IMR-90 (cell line): ENCODE measurements around the gene FGF19. TPM values are rescaled to one million over a fixed set of nuclear protein-coding genes. Genes with fewer than 3 reads are reported as not detected.

ENCODE experiments used
- ATAC-seq: fragments of 200-7000 bp; cut with Tn5 transposase; 2 replicates; pipeline ENCODE4 v1.9.1; 2020; ENCODE audit warnings: low read depth, mild to moderate bottlenecking, moderate library complexity
- BruUV-seq: library from RNA; stranded (reverse); fragments of 400-500 nt; replicated peaks from 2 replicates; lab custom pipeline; 2021; lab: Mats Ljungman, UMichigan
- CTCF ChIA-PET: fragments of 300-600 bp; formaldehyde crosslinking; extraction: SDS; loops from one replicate; lab custom pipeline; 2021; ENCODE audit warnings: antibody characterized with exemption; lab: Yijun Ruan, JAX
- POLR2A ChIA-PET: fragments of 300-600 bp; sonication (Branson Sonifier 250); formaldehyde crosslinking; loops from one replicate; lab custom pipeline; 2022; ENCODE audit warnings: antibody characterized with exemption; ENCODE audit not compliant: unreplicated experiment; lab: Charles Lee
- DNase-seq: peaks from one replicate; pipeline ENCODE4 v3.0.0; 2013
- H2AFZ ChIP-seq: replicated peaks from 2 replicates; pipeline ENCODE3; 2013; ENCODE audit warnings: low read length, mild to moderate bottlenecking; ENCODE audit not compliant: poor library complexity
- H2AK5ac ChIP-seq: 2 replicates; pipeline ENCODE4 v1.6.1; 2013; ENCODE audit warnings: low read depth, low read length, inconsistent platforms
- H2AK9ac ChIP-seq: replicated peaks from 2 replicates; pipeline ENCODE3; 2013; ENCODE audit warnings: mild to moderate bottlenecking, low read depth, low read length, moderate library complexity; ENCODE audit not compliant: poor library complexity
- H2BK120ac ChIP-seq: 2 replicates; pipeline ENCODE4 v1.6.1; 2013; ENCODE audit warnings: low read depth, low read length, inconsistent platforms
- H2BK15ac ChIP-seq: 3 replicates; pipeline ENCODE4 v1.6.1; 2013; ENCODE audit warnings: low read depth, low read length, inconsistent platforms
- H2BK20ac ChIP-seq: 2 replicates; pipeline ENCODE4 v1.6.1; 2013; ENCODE audit warnings: low read depth, mild to moderate bottlenecking, inconsistent platforms, low read length, moderate library complexity
- H2BK5ac ChIP-seq: 2 replicates; pipeline ENCODE4 v1.6.1; 2013; ENCODE audit warnings: mild to moderate bottlenecking, low read depth, low read length, inconsistent platforms; ENCODE audit not compliant: poor library complexity, severe bottlenecking
- H3K14ac ChIP-seq: replicated peaks from 2 replicates; pipeline ENCODE4 v1.6.1; 2013; ENCODE audit warnings: low read depth, low read length, inconsistent platforms
- H3K18ac ChIP-seq: 2 replicates; pipeline ENCODE4 v1.6.1; 2013; ENCODE audit warnings: low read depth, low read length, control low read depth
- H3K23ac ChIP-seq: 2 replicates; pipeline ENCODE4 v1.6.1; 2013; ENCODE audit warnings: low read depth, low read length, inconsistent platforms
- H3K27ac ChIP-seq: 2 replicates; pipeline ENCODE4 v1.5.1; 2013; ENCODE audit warnings: mild to moderate bottlenecking, control low read depth, low read length; ENCODE audit not compliant: insufficient read depth
- H3K27me3 ChIP-seq: 2 replicates; pipeline ENCODE4 v1.6.1; 2013; ENCODE audit warnings: low read length; ENCODE audit not compliant: control insufficient read depth, insufficient read depth
- H3K36me3 ChIP-seq: 2 replicates; pipeline ENCODE4 v1.6.1; 2013; ENCODE audit warnings: low read length, mixed read lengths; ENCODE audit not compliant: control insufficient read depth, insufficient read depth
- H3K4ac ChIP-seq: 2 replicates; pipeline ENCODE4 v1.6.1; 2013; ENCODE audit warnings: low read depth, low read length, inconsistent platforms
- H3K4me1 ChIP-seq: 2 replicates; pipeline ENCODE4 v1.6.1; 2013; ENCODE audit warnings: low read length, mixed read lengths; ENCODE audit not compliant: control insufficient read depth, insufficient read depth
- H3K4me2 ChIP-seq: 2 replicates; pipeline ENCODE4 v1.6.1; 2013; ENCODE audit warnings: low read depth, mild to moderate bottlenecking, control low read depth, low read length, moderate library complexity
- H3K4me3 ChIP-seq: 2 replicates; pipeline ENCODE4 v1.5.1; 2013; ENCODE audit warnings: low read depth, mild to moderate bottlenecking, control low read depth, low read length, moderate library complexity; ENCODE audit not compliant: insufficient read depth
- H3K56ac ChIP-seq: 2 replicates; pipeline ENCODE4 v1.6.1; 2013; ENCODE audit warnings: low read length, inconsistent platforms; ENCODE audit not compliant: insufficient read depth; ENCODE audit errors: extremely low read depth
- H3K79me1 ChIP-seq, 2 experiments: 2 replicates each; pipeline ENCODE4 v1.6.1; 2013; ENCODE audit warnings: low read length in 2 of 2, inconsistent platforms in 1 of 2, low read depth in 1 of 2
- H3K9ac ChIP-seq: 2 replicates; pipeline ENCODE4 v1.6.1; 2013; ENCODE audit warnings: low read depth, low read length, control low read depth
- H3K9me1 ChIP-seq: 2 replicates; pipeline ENCODE4 v1.6.1; 2013; ENCODE audit warnings: low read length, inconsistent platforms; ENCODE audit not compliant: insufficient read depth
- H3K9me3 ChIP-seq: 2 replicates; pipeline ENCODE4 v1.6.1; 2013; ENCODE audit warnings: low read length; ENCODE audit not compliant: control insufficient read depth, insufficient read depth
- H4K20me1 ChIP-seq: 2 replicates; pipeline ENCODE4 v1.6.1; 2013; ENCODE audit warnings: low read length, inconsistent platforms; ENCODE audit not compliant: insufficient read depth
- H4K5ac ChIP-seq: 2 replicates; pipeline ENCODE4 v1.6.1; 2013; ENCODE audit warnings: mild to moderate bottlenecking, low read depth, low read length, control low read depth
- H4K8ac ChIP-seq, 2 experiments: 2 replicates each; pipeline ENCODE4 v1.6.1; 2013; ENCODE audit warnings: low read depth in 2 of 2, low read length in 2 of 2, control low read depth in 1 of 2, inconsistent platforms in 1 of 2
- H4K91ac ChIP-seq: 2 replicates; pipeline ENCODE4 v1.6.1; 2013; ENCODE audit warnings: low read depth, low read length, inconsistent platforms; ENCODE audit not compliant: insufficient read depth
- BHLHE40 ChIP-seq: fragments of 150-350 bp; IDR thresholded peaks from 2 replicates; pipeline ENCODE4 v1.6.1; 2016; ENCODE audit warnings: mild to moderate bottlenecking, low read depth, low read length
- CHD1 ChIP-seq: IDR thresholded peaks from 2 replicates; pipeline ENCODE4 v1.6.1; 2012; ENCODE audit warnings: low read depth, low read length, improper control_type of control experiment
- MXI1 ChIP-seq: IDR thresholded peaks from 2 replicates; pipeline ENCODE4 v1.6.1; 2012; ENCODE audit warnings: low read depth, mild to moderate bottlenecking, low read length, moderate library complexity, borderline replicate concordance
- RCOR1 ChIP-seq: IDR thresholded peaks from 2 replicates; pipeline ENCODE4 v1.6.1; 2012; ENCODE audit warnings: mild to moderate bottlenecking, low read length, improper control_type of control experiment; ENCODE audit not compliant: insufficient replicate concordance
- SMC3 ChIP-seq: fragments of 150-350 bp; IDR thresholded peaks from 2 replicates; pipeline ENCODE4 v1.6.1; 2016; ENCODE audit warnings: low read depth, mild to moderate bottlenecking, antibody characterized with exemption, low read length, moderate library complexity
- WGBS, 2 experiments: methylation state at CpG; one replicate each; pipeline versions ENCODE4 v1.1.5 to v1.1.7; 2013; ENCODE audit warnings: missing lambda C conversion rate in 2 of 2; ENCODE audit not compliant: insufficient read length in 1 of 2; ENCODE audit errors: extremely low coverage in 2 of 2; 5-methylcytosine and 5-hydroxymethylcytosine counted together
- dilution Hi-C: fragments of 300-500 bp; cut with HindIII; formaldehyde crosslinking; loops from one replicate; pipeline ENCODE4 v1.14.3; 2018; ENCODE audit warnings: low sequenced_read_pairs; ENCODE audit not compliant: unreplicated experiment
- in situ Hi-C: fragments of 300-500 bp; cut with MboI; formaldehyde crosslinking; loops from 3 replicates; pipeline ENCODE4 v1.14.3; 2019; ENCODE audit warnings: low sequenced_read_pairs, inconsistent platforms, mixed read lengths
- intact Hi-C: fragments of 100-400 bp; cut with micrococcal nuclease; formaldehyde crosslinking; loops from 2 replicates; pipeline ENCODE4 v1.10.0; 2022
- polyA plus RNA-seq, 3 experiments: library from polyadenylated mRNA; depleted of rRNA; stranded (reverse); fragments of >200 nt; gene quantifications; 2 replicates each; pipeline ENCODE4 v1.2.3, GENCODE V29; 2012; ENCODE audit warnings: low replicate concordance in 1 of 3
- total RNA-seq: library from RNA; depleted of rRNA; stranded (reverse); fragments of >200 nt; gene quantifications from 2 replicates; pipeline ENCODE4 v1.2.3, GENCODE V29; 2012

Gene FGF19
- total and polyA plus RNA-seq, 2 of the 4 experiments (the other 2 are of a cell fraction), result not detected

DNA sequence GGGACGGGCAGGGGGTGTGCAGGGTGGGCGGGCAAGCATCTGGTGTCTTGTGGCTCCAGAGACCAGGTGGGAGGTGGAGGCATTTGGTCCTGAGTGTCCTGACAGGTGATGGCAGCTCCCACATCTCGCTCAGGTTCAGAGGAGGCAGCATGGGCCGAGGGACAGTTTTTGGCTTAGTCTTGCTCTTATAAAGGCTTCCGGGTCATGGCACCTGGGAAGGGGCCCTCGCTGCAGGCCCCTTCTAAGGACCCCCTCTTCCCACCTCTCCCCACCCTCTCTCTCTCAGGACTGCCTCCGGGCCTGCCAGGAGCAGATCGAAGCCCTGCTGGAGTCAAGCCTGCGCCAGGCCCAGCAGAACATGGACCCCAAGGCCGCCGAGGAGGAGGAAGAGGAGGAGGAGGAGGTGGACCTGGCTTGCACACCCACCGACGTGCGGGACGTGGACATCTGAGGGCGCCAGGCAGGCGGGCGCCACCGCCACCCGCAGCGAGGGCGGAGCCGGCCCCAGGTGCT is 52.9 kb downstream of the FGF19 start:
- no peak overlapping the region for H3K14ac ChIP-seq
- H3K4me3 ChIP-seq, result no peak overlapping the region
- H3K79me1 ChIP-seq, result peaks cover 17 to 66% of the 10 kb centered on the region in 2 experiments
- in situ Hi-C loops, result loop anchor here (25.0 kb wide), 2 partner anchors 714 to 1039 kb away; no protein-coding TSS in a partner anchor
- H2AK5ac ChIP-seq, result no peak overlapping the region
- intact Hi-C loops, result no loop called here
- no peak overlapping the region for H3K27ac ChIP-seq
- H2BK5ac ChIP-seq, result no peak overlapping the region
- no peak overlapping the region for H2BK15ac ChIP-seq
- ChIA-PET POLR2A (no interaction called here), CTCF (no interaction called here)
- peaks cover 6% of the 10 kb centered on the region; the same call in 1 of the 2 replicates for H3K4me1 ChIP-seq
- no peak overlapping the region for H3K56ac ChIP-seq
- no peak overlapping the region for H3K18ac ChIP-seq
- no peak overlapping the region for H3K23ac ChIP-seq
- H4K91ac ChIP-seq, result no peak overlapping the region
- WGBS, 2 experiments, result 100% methylated on average over 2 of the region's 23 CpGs; no CpG with 5 or more reads in 1 of the 2 experiments
- no peak overlapping the region for H3K9ac ChIP-seq
- H4K20me1 ChIP-seq, result peaks cover 99% of the 10 kb centered on the region
- H2BK120ac ChIP-seq, result no peak overlapping the region
- H3K4me2 ChIP-seq, result no peak overlapping the region
- no peak overlapping the region for H2BK20ac ChIP-seq
- H4K5ac ChIP-seq, result no peak overlapping the region
- dilution Hi-C loops, result no loop called here
- ATAC-seq (no peak), DNase-seq (no peak)
- no peak overlapping the region for H3K4ac ChIP-seq
- H2AFZ ChIP-seq, result no peak overlapping the region
- no peak overlapping the region for H2AK9ac ChIP-seq
- H3K9me3 ChIP-seq, result no peaks in the 10 kb centered on the region
- no TSS peak for BruUV-seq
- H3K27me3 ChIP-seq, result no peaks in the 10 kb centered on the region
- no peaks in the 10 kb centered on the region for H3K9me1 ChIP-seq
- H4K8ac ChIP-seq, result no peak overlapping the region
- TF ChIP-seq MXI1 (no peak), BHLHE40 (no peak), CHD1 (no peak), RCOR1 (no peak), SMC3 (no peak)
- H3K36me3 ChIP-seq, result peaks cover 77% of the 10 kb centered on the region
